Right renal cortex interstitium (tissue), 3 donors: ENCODE results near the gene MRPS34. TPM values are rescaled to one million over a fixed set of nuclear protein-coding genes. Genes with fewer than 3 reads are reported as not detected.
"Not testable (repeated sequence)": the region's sequence is repeated elsewhere in the genome, so short reads cannot be mapped to it uniquely, and the experiment has no call there.

Experiments
- DNase-seq, 3 donors: peaks; one replicate each; pipeline ENCODE4 v3.0.0-alpha.2; 2013; ENCODE audit warnings: low read depth in 3 of 3, low spot score in 2 of 3
- polyA plus RNA-seq, 3 donors: library from polyadenylated mRNA; unstranded; fragments of 120-200 nt; gene quantifications; one replicate each; pipeline ENCODE4 v1.2.1, GENCODE V29; 2013; ENCODE audit not compliant: insufficient read length in 3 of 3

MRPS34 gene
- polyA plus RNA-seq, 3 donors = 58.1 to 69.6 (median 65.0) TPM

GRCh38 chr16:1757714-1758461 lies 15.0 kb downstream of the MRPS34 start:
- DNase-seq = no peak

DNA sequence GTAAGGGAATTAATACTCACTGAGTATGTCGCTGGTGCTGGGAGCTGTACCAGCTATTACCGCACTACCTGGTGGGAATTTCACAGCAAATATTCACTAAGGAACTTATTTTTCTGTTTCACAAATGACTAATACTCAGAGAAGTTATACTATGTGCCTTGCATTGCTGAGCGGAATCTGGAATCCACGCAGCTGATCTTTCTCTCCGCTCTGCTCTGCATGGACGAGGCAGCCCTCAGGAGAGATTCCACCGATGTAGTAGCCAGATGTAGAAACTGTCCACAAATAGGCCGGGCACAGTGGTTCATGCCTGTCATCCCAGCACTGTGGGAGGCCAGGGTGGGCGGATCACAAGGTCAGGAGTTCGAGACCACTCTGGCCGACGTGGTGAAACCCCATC lies 18.7 kb downstream of the MRPS34 start:
- DNase-seq = no peak

- DNase-seq = no peak
Measured at GRCh38 chr16:1752853-1753252, 20.1 kb downstream of the MRPS34 start.

DNA sequence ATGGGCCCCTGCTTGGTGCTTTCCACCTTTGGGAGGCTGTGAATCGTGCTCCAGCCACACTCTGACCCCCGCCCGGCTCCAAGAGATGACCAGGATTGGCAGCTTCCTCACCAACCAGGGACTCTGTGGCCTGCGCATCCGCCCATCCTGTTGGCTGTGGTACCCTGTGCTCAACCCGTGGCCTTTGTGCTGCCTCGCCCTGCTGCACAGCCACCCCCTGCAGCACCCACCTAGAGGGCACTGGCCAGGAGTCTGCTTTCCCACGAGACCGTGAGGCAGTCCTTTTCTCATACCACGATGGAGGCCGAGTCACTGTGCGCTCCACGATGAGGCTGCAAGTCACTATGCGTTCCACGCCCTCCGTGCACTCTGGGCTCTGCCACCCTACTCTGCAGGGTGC lies 21.0 kb downstream of the MRPS34 start:
- DNase-seq = no peak

DNA sequence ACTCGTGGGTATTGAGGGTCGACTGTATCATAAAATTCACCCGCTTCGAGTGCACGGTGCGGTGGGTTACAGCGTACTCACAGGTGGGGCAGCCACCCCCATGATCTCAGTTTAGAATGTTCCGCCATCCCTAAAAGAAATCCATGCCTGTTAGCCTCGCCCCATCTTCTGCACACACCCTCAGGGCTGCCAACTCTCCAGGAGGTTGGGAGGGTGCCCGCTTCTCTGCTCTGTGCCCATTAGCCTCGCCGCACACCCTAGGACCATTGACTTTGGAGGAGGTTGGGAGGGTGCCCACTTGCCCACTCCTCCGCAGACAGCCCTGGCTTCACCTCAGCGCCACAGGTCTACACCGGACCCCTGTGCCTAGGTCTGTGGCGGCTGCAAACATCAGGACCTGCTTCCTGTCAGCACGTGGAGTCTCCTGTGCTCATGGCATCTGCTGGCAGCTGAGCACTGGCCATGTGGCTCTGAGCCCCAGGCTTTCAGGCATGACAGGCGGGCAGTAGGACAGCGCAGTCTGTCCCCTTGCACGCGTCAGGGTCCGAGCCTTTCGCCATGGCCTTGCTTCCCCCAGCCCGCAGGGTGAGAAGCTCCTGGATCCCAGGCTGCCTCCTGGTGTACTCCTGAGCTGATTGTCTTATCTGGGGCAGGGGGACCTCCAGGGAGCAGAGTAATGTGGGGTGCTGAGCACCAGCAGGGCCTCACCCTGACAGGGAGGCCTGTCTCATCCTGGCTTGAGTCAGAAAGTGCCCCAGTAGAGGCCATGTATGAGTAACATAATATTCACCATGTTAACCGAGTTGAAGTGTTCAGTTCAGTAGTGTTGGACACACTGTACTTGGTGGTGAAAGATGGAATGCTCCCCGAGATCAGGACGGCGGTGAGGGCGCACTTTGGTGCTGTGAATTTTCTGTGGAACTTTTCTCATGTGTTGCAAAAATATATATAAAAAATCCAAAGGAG lies 23.5 kb downstream of the MRPS34 start:
- no peak for DNase-seq

- DNase-seq = no peak
Measured at GRCh38 chr16:1747934-1748333, 25.0 kb downstream of the MRPS34 start.

DNA sequence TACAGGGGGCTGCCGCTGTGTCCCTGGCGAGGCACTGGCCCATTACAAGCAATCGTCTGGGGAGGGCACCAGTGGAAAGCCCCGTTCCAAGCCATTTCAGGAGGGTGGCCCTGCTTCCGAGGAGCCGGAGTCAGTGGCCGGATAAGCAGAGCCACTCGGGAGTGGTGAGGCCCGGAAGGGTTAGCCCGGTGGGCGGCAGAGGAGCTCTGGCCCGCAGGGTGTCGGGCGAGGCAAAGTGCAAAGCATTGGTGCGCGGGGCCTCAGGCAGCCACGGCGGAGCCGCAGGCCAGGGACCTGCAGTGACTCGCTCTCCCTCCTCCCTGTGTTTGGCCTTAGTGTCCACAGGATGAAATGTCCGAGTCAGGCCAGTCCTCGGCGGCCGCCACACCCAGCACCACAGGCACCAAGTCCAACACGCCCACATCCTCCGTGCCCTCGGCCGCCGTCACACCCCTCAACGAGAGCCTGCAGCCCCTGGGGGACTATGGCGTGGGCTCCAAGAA lies 26.2 kb downstream of the MRPS34 start:
- no peak for DNase-seq

GRCh38 chr16:1745900-1746692 lies 26.8 kb downstream of the MRPS34 start:
- DNase-seq = no peak

GRCh38 chr16:1745181-1745899 lies 27.6 kb downstream of the MRPS34 start:
- no peak for DNase-seq

GRCh38 chr16:1744338-1744840 lies 28.5 kb downstream of the MRPS34 start:
- DNase-seq = no peak

- no peak for DNase-seq
Measured at GRCh38 chr16:1743376-1744337, 29.3 kb downstream of the MRPS34 start.

DNA sequence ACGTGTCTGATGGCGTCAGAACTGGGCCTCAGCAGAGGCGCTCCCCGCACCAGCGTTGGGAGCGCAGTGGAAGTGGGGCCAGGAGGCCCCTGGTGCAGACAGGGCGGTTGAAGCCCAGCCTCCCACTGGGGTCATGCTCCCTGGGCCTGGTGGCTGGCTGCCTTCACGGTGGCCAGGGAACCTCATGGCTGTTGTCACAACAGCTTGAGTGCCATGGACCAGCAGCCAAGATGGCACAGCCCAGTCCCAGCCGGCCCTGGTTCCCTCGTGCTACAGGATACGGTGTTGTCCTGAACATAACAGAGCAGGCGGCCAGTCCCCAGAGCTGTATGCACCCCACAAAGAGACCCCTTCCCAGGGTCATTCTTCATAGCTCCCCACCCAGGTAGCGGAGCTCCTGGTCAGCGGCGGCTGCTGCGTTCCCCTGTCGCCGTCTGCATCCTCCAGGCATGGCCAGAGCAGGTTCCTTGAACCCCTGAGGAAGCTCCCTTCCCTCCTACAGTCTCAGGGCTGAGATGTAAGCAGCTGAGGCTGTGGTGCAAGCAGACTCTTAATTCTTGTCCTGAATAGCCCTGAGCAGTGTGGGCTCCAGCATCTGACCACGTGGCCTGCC lies 31.3 kb downstream of the MRPS34 start:
- DNase-seq = no peak

GRCh38 chr16:1740781-1741490 lies 32.0 kb downstream of the MRPS34 start:
- DNase-seq = no peak

DNA sequence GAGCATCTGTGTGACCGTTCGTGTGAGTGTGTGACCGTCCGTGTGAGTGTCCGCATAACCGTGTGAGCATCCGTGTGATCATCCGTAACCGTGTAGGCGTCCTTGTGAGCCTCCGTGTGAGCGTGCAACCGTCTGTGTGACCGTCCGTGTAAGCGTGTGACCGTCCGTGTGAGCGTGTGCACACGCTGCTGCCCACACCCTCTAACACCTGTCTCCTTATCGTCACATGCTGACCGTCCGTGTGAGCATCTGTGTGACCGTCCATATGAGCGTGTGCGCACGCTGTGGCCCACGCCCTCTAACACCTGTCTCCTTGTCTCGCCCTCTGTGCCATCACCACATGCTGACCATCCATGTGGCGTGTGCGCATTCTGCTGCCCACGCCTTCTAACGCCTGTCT lies 32.7 kb downstream of the MRPS34 start:
- no peak for DNase-seq

- DNase-seq = no peak
Measured at GRCh38 chr16:1734816-1735215, 38.1 kb downstream of the MRPS34 start.

- DNase-seq = no peak
Measured at GRCh38 chr16:1734123-1734522, 38.8 kb downstream of the MRPS34 start.

DNA sequence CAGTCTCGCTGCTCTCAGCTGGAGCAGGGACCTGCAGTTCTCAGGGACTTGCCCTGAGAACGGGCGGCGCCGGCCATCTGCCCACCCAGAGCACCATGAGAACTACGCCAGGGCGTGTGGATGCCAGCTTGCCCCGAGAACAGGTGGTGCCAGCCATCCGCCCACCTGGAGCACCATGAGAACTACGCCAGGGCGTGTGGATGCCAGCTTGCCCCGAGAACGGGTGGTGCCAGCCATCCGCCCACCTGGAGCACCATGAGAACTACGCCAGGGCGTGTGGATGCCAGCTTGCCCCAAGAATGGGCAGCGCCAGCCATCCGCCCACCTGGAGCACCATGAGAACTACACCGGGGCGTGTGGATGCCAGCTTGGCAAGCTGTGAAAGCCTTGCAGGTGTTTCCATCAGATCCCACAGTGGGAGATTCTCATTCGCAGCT lies 40.4 kb downstream of the MRPS34 start:
- DNase-seq = not testable (repeated sequence)

DNA sequence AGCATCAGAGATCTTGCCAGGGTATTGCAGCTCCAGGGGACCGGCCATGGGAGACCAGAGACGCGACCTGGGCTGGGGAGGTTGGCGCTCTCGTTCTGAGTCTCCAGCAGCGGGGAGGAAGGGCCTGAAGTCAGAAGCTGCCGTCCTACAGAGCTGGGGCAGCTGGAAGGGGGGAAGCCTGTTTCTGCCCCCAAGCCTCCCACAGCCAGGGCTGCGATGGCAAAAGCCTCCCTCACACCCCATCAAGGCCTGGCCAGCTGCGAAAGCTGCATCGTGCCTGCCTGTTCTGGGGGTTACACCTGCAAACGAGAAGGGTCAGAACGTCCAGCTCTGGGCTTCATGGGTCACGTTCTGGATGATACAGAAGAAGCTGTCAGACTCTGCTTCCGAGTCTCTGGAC lies 40.9 kb downstream of the MRPS34 start:
- DNase-seq = no peak
